DMS53 (cell line): ENCODE measurements around the gene CERK.

Source experiments
- DNase-seq: peaks from one replicate; lab custom pipeline; 2025; lab: John Stamatoyannopoulos, UW

The CERK gene

DNA sequence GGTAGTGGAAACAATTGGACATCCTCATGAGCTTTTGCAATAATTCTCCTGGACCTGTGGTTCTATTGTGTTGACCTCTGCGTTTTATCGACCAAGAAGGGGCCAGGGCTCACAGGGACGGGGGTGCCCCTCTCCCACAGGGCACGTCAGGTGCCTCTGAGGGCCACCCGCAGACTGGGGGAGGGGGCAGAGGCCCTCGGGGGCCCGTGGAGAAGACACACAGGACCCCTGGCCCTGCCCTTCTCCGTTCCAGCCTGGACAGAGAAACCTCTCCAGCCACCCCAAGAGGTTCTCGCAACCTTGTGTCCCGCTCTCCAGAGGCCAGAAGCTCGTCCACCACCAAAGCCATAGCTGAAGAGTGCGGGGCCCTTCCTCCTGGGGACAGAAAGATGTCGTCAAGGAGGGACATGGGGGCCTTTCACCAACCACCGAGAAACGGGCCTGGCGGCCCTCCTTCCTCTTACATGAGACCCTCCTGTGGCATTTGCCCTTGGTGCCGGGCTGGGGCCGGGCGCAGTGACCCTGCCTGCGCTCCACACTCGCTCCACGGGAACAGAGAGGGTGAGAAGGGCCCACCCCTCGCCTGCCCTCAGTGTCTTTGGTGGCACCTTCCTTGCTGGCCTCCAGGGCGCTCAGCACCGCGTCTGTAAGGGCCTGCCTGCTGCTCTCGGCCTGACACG lies 60.6 kb downstream of the CERK start:
- no peak for DNase-seq

GRCh38 chr22:46676881-46677280 lies 61.2 kb downstream of the CERK start:
- DNase-seq = no peak

- DNase-seq = no peak
These were observed 61.6 kb downstream of the CERK start for GRCh38 chr22:46676479-46676878.

GRCh38 chr22:46675938-46676337 lies 62.1 kb downstream of the CERK start:
- no peak for DNase-seq

- no peak for DNase-seq
These were observed 62.6 kb downstream of the CERK start for GRCh38 chr22:46675479-46675878.

GRCh38 chr22:46674906-46675305 lies 63.1 kb downstream of the CERK start:
- no peak for DNase-seq

GRCh38 chr22:46674367-46674781 lies 63.7 kb downstream of the CERK start:
- no peak for DNase-seq

DNA sequence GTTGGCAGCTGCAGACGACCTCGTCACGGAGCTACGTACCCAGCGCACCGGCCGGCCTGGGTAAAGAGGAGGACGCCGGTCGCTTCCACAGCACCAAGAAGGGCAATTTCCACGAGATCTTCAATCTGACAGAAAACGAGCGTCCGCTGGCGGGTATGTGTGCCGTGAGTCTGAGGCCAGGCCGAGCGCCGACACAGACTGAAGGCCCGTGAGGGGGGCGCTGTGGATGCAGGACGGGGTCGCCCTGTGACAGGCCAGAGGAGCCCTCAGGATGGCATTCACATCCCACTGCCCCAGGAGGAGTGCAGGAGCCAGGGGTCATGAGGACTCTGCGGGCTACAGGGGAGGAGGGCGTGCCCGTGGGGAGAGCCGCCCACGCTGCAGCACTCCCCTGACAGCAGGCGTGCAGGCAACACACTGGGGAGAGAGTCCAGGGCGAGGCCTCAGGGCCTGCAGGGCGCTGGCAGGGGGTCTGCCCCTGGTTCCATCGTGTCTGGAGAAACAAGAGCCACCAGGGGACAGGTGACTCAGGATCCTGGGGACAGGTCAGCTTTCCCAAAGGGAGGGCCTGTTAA lies 64.3 kb downstream of the CERK start:
- DNase-seq = no peak

DNA sequence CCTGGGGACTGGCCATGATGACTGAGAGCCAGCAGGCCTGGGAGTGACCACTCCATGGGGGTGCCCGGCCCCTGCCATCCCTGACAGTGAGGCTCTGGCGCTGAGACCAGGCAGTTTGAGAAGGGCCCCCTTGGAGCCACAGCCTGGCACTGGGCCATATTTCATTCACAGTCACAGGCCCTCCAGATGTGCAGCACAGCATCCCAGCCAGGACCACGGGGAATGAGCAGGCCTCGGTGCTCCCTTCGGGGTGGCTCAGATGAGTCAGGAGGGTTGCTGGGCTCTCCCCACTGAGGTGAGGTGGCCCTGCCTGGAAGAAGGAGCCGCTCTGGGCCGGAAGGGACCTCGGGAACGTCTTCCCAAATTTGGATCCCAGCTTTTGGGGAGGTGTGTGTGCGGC lies 64.8 kb downstream of the CERK start:
- no peak for DNase-seq

- no peak for DNase-seq
These were observed 65.3 kb downstream of the CERK start for GRCh38 chr22:46672731-46673130.

- no peak for DNase-seq
These were observed 66.1 kb downstream of the CERK start for GRCh38 chr22:46671824-46672432.

GRCh38 chr22:46669201-46669600 lies 68.9 kb downstream of the CERK start:
- DNase-seq = no peak

GRCh38 chr22:46668116-46668515 lies 69.9 kb downstream of the CERK start:
- no peak for DNase-seq

GRCh38 chr22:46667245-46667623 lies 70.8 kb downstream of the CERK start:
- no peak for DNase-seq

DNA sequence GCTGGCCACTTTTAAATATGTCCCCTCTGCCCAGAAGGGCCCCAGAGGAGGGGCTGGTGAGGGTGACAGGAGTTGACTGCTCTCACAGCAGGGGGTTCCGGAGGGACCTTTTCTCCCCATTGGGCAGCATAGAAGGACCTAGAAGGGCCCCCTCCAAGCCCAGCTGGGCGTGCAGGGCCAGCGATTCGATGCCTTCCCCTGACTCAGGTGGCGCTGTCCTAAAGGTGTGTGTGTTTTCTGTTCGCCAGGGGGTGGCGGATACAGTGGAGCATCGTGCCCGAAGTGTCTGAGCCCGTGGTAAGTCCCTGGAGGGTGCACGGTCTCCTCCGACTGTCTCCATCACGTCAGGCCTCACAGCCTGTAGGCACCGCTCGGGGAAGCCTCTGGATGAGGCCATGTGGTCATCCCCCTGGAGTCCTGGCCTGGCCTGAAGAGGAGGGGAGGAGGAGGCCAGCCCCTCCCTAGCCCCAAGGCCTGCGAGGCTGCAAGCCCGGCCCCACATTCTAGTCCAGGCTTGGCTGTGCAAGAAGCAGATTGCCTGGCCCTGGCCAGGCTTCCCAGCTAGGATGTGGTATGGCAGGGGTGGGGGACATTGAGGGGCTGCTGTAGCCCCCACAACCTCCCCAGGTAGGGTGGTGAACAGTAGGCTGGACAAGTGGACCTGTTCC lies 71.3 kb downstream of the CERK start:
- no peak for DNase-seq

DNA sequence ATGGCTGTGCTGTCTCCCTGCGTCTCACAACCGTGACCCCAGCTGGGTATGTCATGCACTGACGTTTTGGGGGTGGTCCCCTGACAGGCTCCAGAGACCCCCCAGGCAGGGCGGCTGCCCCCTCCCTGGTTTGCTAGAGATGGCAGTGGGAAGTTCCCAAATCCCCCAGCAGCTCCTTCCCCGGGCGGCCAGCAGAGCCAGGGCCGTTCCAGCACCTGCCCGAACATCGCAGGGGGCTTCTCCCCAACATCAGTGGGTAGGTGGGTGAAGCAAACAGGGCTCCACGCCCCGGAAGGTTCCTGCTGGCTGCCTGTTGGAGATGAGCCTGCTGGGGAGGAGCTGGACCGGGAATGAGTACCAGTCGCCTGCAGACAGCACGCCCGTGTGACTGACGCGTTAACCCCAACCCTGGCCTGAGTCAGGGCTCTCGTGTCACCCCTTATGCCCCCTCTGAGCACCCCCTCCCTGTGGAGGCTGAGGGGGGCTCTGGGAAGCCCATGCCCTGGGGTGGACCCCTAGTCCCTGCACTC lies 72.2 kb downstream of the CERK start:
- DNase-seq = no peak

DNA sequence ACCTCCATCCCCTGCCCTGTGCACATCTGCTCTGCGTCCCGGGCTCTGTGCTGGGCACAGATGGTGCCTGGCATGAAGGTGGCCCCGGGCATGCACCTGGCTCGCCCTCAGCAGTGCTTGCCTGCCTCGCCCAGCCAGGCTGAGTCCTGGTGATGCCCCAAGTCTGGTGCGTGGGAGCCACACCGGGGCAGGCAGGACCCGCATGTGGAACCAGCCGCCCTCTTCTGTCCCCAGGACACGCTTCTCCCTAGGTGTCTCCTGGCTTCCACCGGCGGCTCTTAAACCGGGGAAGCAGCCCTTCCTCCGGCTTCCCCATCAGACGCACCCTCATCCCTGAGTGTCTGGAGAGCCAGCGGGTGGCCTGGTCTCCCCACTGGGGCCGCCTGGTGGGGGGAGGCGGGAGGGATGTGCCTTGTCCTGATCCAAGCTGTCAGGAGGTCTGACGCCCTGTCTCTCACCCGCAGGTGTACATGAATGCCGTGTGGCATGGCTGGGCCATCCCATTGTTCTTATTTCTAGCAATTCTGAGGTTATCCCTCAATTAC lies 72.8 kb downstream of the CERK start:
- no peak for DNase-seq

- DNase-seq = no peak
These were observed 73.7 kb downstream of the CERK start for GRCh38 chr22:46664301-46664855.

- DNase-seq = no peak
These were observed 74.5 kb downstream of the CERK start for GRCh38 chr22:46663436-46664100.

DNA sequence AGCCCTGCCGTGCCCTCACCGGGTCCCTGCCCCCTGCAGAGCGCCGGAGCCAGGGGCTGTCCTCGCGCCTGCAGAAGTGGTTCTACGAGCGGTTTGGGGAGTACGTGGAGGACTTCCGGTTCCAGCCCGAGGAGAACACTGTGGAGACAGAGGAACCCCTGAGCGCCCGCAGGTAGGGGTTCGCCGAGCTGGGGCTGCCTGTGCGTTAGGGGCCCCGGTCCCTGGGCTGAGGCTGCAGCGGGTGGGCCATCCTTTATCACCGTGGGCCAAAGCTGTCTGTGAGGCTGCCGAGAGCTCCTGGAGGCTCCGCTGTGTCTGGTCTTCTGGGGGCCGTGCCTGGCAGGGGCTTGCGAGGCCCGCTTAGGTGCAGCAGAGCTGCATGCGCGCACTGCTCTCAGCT lies 75.1 kb downstream of the CERK start:
- no peak for DNase-seq

DNA sequence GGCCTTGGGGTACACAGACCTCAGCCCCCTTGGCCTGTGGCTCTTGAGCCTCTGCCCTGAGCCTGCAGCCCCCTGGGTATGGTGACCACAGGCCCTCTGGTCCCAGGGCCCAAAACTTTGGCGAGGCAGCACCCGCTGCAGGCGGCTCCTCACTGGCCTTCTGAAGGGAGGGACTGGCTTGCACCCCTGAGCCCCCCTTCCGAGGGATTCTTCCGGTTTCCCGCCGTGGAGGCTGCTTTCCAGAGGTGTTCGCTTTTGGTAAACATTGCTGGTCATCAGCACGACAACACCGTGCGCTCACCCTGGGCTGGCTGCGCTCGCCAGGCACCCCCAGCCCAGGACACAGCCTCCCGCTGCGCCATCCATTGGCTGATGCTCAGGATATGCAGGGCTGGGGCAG lies 75.8 kb downstream of the CERK start:
- DNase-seq = no peak
